Measurements from ENCODE around the gene PDAP1.

GRCh38 chr7:99420213-99420612 lies 11.8 kb upstream of the PDAP1 start:
- TF ChIP-seq POLR2A (IDR thresholded peaks at IDR 0.05; ENCODE audit: extremely low read depth, insufficient read length) = no peak
- TF ChIP-seq, protein P1, sequence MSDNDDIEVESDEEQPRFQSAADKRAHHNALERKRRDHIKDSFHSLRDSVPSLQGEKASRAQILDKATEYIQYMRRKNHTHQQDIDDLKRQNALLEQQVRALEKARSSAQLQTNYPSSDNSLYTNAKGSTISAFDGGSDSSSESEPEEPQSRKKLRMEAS (IDR thresholded peaks at IDR 0.05; ENCODE audit: low read depth, low read length) = no peak
- TF ChIP-seq, protein P2, sequence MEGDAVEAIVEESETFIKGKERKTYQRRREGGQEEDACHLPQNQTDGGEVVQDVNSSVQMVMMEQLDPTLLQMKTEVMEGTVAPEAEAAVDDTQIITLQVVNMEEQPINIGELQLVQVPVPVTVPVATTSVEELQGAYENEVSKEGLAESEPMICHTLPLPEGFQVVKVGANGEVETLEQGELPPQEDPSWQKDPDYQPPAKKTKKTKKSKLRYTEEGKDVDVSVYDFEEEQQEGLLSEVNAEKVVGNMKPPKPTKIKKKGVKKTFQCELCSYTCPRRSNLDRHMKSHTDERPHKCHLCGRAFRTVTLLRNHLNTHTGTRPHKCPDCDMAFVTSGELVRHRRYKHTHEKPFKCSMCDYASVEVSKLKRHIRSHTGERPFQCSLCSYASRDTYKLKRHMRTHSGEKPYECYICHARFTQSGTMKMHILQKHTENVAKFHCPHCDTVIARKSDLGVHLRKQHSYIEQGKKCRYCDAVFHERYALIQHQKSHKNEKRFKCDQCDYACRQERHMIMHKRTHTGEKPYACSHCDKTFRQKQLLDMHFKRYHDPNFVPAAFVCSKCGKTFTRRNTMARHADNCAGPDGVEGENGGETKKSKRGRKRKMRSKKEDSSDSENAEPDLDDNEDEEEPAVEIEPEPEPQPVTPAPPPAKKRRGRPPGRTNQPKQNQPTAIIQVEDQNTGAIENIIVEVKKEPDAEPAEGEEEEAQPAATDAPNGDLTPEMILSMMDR (IDR thresholded peaks at IDR 0.05; ENCODE audit: low read depth, low read length) = no peak
- no peak for TF ChIP-seq MYC (IDR thresholded peaks at IDR 0.05; ENCODE audit: low read depth, low read length)
